NCI-H2171 treated with DMSO at 0.1 percent for 48 hours (cell line): ENCODE measurements around the gene OR6B3.
A peak's percentile ranks its signal among the peaks of the same experiment; 100 is the strongest.

ENCODE experiments used
- DNase-seq: peaks from one replicate; lab custom pipeline; 2025; lab: John Stamatoyannopoulos, UW

The OR6B3 gene

GRCh38 chr2:240043279-240043989, 9.9 kb downstream of the OR6B3 start:
- DNase-seq = no peak

DNA sequence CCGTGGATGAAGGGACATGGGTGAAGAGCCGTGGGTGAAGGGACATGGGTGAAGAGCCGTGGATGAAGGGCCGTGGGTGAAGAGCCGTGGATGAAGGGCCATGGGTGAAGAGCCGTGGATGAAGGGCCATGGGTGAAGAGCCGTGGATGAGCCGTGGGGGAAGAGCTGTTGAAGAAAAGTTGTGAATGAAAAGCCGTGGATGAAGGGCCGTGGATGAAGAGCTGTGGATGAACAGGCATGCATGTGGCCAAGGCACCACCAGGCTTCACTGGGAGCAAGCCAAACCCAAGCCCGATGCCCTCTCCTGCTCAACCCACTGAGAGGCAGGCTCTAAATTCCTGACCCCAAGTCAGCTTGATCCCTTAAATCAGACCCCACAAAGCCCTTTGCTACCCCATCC, 10.6 kb downstream of the OR6B3 start:
- DNase-seq = no peak

- no peak for DNase-seq
Measured at GRCh38 chr2:240041363-240041762, 12.0 kb downstream of the OR6B3 start.

DNA sequence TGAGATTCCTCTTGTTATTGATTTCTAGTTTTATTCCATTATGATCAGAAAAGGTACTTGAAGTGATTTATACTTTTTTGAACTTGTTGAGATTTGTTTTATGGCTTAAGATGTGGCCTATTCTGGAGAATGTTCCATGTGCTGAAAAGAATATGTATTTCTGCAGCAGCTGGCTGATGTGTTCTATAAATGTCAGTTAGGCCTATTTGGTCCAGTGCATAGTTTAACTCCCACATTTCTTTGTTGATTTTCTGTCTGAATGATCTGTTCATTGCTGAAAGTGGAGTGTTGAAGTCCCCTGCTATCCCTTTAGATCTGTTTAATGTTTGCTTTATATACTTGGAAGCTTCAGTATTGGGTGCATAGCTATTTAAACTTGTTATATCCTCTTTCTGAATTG, 16.0 kb downstream of the OR6B3 start:
- DNase-seq = no peak

DNA sequence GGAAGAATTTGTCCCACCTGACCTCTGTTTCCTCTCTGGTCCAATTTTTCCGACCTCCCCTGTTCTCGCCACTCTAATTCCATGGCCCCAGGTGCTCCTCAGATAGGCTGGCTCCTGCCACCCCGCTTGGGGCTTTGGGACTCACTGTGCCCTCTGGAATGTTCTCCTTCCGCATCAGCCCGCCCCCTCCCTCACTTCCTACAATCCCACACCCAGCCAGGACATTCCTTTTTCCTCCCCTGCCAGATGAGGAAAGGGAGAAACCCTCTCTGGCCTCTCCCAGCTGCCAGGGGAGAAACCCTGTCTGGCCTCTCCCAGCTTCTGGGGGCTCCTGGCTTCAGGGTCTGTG, 20.0 kb downstream of the OR6B3 start:
- no peak for DNase-seq

DNA sequence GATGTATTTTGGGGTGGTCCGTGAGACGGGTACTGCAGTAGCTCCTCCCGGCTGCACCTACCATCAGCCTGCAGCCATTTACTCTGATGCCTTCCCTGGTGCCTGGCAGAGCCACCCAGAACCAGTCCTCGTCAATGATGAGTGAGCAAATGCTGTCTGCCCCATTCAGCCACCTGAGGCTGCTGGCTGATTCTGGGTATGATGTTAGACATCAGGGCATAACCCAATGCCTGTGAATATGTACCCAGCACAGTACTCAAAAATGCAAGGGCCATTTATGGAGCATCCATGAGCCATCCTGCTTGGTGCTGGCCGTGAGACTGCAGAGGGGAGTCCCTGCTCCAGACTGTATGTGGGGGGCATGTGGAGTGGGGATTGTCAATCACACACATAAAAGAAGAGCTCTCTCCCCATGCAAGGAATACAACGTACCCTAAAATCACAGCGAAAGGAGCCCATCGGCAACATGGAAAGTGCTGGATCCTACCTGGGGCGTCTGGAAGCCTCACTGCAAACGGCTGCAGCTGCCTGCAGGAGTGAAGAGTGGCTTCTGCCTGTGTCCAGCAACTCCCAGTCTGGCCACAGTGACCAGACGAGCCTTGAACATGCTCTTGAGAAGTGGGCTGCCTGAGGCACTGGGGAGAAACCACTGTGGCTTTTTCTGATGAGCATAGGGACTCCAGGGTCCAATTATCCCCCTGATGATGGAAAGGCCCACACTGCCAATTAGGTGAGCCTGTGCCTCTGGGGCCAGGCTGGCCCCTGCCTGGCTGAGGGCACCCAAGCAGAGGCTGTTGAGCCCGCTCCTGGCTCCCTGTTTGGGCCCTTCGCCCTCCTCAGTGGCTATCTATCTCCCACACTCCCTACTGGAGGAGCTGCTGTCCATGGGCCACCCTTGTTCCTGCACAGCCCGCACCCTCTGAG, 20.7 kb downstream of the OR6B3 start:
- no peak for DNase-seq

- DNase-seq = no peak
Measured at GRCh38 chr2:240030379-240031094, 22.8 kb downstream of the OR6B3 start, which contains the start of gene OR6B2. Gene OR6B2, minus strand, starts transcription at chr2:240030429. Its CDS starts 0 bp downstream, at chr2:240030429.

- DNase-seq = no peak
Measured at GRCh38 chr2:240024766-240025165, 28.6 kb downstream of the OR6B3 start.

DNA sequence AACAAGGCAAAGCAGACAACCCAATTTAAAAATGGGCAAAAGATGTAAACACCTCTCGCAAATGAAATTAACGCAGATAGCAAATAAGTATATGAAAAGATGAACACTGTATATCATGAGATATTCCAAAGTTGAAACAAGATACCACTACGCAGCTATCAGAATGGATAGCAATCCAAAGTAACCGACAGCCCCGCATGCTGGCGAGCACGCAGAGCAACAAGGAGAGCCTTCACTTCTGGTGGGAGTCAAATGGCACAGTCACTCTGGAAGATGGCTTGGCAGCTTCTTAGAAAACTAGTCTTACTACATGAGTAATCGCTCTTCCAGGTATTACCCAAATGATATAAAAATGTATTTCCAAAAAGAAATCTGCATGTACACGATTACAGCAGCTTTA, 29.5 kb downstream of the OR6B3 start:
- DNase-seq = no peak

GRCh38 chr2:240021488-240022104, 31.7 kb downstream of the OR6B3 start:
- DNase-seq = peak; percentile 24

DNA sequence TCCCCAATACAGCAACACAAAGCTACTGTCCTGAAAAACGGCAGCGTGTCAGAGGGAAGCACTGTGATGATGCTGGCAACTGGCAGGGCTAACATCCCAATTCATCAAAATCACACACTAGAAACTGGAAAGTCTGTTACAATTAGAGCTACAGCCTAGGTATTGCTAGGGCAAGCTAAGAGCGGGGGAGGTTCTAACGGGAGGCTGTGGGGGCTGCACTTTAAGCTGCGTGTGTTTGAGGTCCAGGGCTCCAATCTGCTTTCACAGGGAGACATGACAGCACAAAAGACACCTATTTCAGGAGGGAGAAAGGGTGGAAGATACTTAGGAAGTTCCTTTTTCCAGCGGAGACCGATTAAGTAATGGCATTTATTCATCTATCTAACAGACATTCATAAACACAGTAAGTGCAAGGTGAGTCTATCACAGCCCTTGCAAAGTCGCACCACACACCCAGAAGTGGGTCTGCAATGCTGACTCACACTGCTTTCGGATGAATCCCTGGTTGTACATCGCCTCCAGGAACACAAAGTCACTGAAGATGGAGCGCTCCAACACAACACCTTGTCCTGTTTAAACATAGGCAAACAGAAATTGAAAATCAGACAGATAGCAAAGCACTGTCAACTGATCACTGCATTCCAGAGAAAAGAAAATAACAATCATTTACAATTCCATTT, 35.1 kb downstream of the OR6B3 start:
- DNase-seq = no peak

DNA sequence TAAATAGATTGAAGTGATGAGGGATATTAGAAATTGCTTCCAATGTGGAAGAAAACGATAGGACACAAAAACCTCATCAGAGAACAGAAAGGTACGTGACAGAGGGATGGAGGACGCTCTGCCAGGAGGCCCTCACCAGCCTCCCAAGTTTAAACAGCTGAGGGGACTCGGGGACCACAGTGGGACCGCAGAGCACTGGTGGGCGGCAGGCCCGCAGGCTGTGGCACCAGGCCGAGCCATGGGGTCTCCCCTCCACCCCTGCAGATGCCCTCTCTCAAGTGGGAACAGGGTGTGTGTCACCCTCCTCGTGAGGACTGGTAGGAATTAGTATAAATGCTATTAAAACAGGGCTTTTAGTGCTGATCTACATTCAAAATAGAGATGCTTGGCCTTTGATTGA, 39.0 kb downstream of the OR6B3 start:
- no peak for DNase-seq

DNA sequence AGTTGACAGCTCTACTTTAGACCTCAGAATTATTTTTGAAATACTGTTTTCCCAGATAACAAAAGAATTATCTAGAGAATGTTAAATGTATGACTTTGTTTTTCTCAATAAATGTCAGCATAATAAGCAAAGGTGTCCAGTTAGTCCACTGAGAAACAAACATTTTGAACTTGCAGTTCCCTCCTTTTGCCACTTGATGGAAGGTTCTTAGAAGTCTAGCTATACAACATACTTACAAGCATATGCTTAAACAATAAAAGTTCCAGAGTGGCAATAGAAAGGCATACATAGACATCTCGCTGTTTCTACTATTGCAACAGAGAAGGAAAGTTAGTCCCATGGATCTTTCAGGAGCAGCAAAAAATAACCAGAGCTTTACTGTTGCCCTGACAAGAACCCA, 40.0 kb downstream of the OR6B3 start:
- DNase-seq = no peak

DNA sequence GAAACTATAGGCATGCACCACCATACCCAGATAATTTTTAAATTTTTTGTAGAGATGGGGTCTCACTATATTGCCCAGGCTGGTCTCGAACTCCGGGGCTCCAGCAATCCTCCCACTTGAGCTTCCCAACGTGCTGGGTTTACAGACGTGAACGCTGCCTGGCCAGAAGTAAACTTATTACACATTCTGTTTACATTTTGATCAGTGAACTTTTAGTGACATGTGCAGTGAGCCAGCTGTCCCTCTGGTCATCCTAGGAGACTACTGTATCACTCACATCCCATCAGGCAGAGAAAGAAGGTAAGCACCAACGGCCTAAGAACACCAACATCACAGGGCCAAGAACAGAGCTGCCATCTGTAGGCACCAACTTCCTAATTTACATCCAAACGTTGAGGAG, 50.3 kb downstream of the OR6B3 start:
- no peak for DNase-seq

- no peak for DNase-seq
Measured at GRCh38 chr2:240000671-240001070, 52.6 kb downstream of the OR6B3 start.

DNA sequence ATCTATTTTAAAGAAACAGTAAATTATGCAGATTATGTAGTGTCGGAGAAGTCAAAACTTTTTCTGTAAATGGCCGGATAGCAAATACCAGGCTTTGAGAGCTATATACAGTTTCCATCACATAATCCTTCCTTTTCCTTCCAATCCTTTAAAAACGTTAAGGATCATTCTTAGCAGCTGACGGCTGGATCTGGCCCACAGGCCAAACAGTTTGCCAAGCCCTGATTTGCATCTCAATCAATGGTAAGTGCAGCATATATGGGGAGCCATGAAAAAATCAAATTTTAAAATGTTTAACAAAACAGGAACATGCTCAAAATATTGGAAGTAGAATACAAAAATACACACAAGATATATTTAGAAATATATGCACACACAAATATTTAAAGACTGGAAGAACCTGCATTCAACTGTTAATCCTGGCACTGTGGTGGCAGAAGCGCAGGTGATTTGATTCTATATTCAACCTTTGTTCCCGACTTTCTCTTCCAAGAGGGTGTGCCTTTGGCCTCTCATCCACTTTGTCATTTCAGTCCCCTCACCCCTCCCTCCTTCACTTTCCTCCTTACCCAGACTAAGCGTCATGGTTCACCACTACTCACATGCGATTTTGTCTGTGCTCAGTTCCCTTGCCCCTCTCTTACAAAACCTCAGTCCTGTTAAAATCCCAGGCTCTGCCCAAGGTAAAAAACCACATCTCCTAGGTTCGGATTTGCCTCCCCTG, 55.5 kb downstream of the OR6B3 start:
- DNase-seq = no peak
